Vagina (tissue), 2 donors: ENCODE measurements around the gene USH1G. TPM values are rescaled to one million over a fixed set of nuclear protein-coding genes. Genes with fewer than 3 reads are reported as not detected.

Source experiments
- DNase-seq, 2 donors: peaks; one replicate each; pipeline ENCODE4 v3.0.0-alpha.2; 2017; ENCODE audit errors: extremely low spot score in 2 of 2
- H3K27ac ChIP-seq: fragments of 200-600 bp; sonication (generic); one replicate; pipeline ENCODE4 v1.5.1; 2019
- H3K27me3 ChIP-seq: fragments of 200-600 bp; sonication (generic); one replicate; pipeline ENCODE4 v1.5.1; 2019
- H3K36me3 ChIP-seq, 2 donors: fragments of 200-600 bp; sonication (generic); one replicate each; pipeline ENCODE4 v1.5.1; 2017 to 2019
- H3K4me1 ChIP-seq: fragments of 200-600 bp; sonication (generic); one replicate; pipeline ENCODE4 v1.5.1; 2019
- H3K4me3 ChIP-seq, 2 donors: fragments of 200-600 bp; sonication (generic); 1 replicate in 1 of 2; 2 replicates in 1 of 2; pipeline ENCODE4 v1.5.1; 2016 to 2019
- H3K9me3 ChIP-seq: fragments of 200-600 bp; sonication (generic); one replicate; pipeline ENCODE4 v1.5.1; 2019
- CTCF ChIP-seq, 3 experiments: fragments of 450-650 bp in 2 of 3; fragments of 200-600 bp in 1 of 3; sonication (generic) in 1 of 3; IDR thresholded peaks; one replicate each; pipeline ENCODE4 v1.5.1; 2017 to 2019; ENCODE audit warnings: antibody characterized with exemption in 3 of 3, mild to moderate bottlenecking in 2 of 3, moderate library complexity in 2 of 3
- POLR2A ChIP-seq, 2 donors: fragments of 450-650 bp; IDR thresholded peaks; one replicate each; pipeline ENCODE4 v1.6.1; 2017; ENCODE audit warnings: antibody characterized with exemption in 2 of 2, mild to moderate bottlenecking in 2 of 2, moderate library complexity in 2 of 2
- POLR2AphosphoS5 ChIP-seq, 2 donors: sonication (generic); formaldehyde crosslinking; IDR thresholded peaks; one replicate each; pipeline ENCODE4 v1.9.0; 2017; ENCODE audit warnings: antibody characterized with exemption in 2 of 2, mild to moderate bottlenecking in 2 of 2, low read depth in 1 of 2; ENCODE audit not compliant: insufficient read depth in 1 of 2
- intact Hi-C: fragments of 100-400 bp; cut with DNase I; formaldehyde crosslinking; loops from one replicate; pipeline ENCODE4 v1.15.1; 2023
- total RNA-seq: library from RNA; depleted of rRNA; stranded (reverse); fragments of >200 nt; gene quantifications from one replicate; pipeline ENCODE4 v1.2.3, GENCODE V29; 2016

USH1G gene
- total RNA-seq, 1 donor from 2014 or later: 0.49 TPM

- H3K27me3 ChIP-seq: no peaks in the 10 kb centered on the region
- no peak for TF ChIP-seq POLR2AphosphoS5 (IDR thresholded peaks at IDR 0.05; ENCODE audit: insufficient read depth in 1 of 2, low read depth in 1 of 2)
- no peak for TF ChIP-seq POLR2A (IDR thresholded peaks at IDR 0.05)
- TF ChIP-seq CTCF (IDR thresholded peaks at IDR 0.05): no peak
- H3K4me1 ChIP-seq: peaks cover 10% of the 10 kb centered on the region
- no peaks in the 10 kb centered on the region for H3K9me3 ChIP-seq
- DNase-seq: no peak
- H3K27ac ChIP-seq: no peak overlapping the region
- H3K4me3 ChIP-seq: no peak overlapping the region
- intact Hi-C loops: no loop called here
- H3K36me3 ChIP-seq: no peaks in the 10 kb centered on the region
Observed at GRCh38 chr17:74879308-74879707, 43.7 kb downstream of the USH1G start.

- intact Hi-C loops: no loop called here
Observed at GRCh38 chr17:74878658-74879057, 44.4 kb downstream of the USH1G start.

GRCh38 chr17:74877592-74878548 lies 45.2 kb downstream of the USH1G start:
- intact Hi-C loops: no loop called here
- no peaks in the 10 kb centered on the region for H3K36me3 ChIP-seq
- no peaks in the 10 kb centered on the region for H3K9me3 ChIP-seq
- peaks cover 16% of the 10 kb centered on the region for H3K4me1 ChIP-seq
- TF ChIP-seq POLR2AphosphoS5 (IDR thresholded peaks at IDR 0.05; ENCODE audit: insufficient read depth in 1 of 2, low read depth in 1 of 2) (no peak), POLR2A (IDR thresholded peaks at IDR 0.05) (no peak), CTCF (IDR thresholded peaks at IDR 0.05) (no peak)
- no peaks in the 10 kb centered on the region for H3K27me3 ChIP-seq
- no peak overlapping the region for H3K27ac ChIP-seq
- no peak overlapping the region for H3K4me3 ChIP-seq
- no peak for DNase-seq

More at GRCh38 chr17:74878658-74879057, 44.4 kb downstream of the USH1G start:
- Histone ChIP-seq H3K9me3 (no peaks in the 10 kb centered on the region), H3K4me1 (peaks cover 15% of the 10 kb centered on the region), H3K4me3 (no peak overlapping the region), H3K27ac (no peak overlapping the region), H3K27me3 (no peaks in the 10 kb centered on the region), H3K36me3 (no peaks in the 10 kb centered on the region)
- no peak for TF ChIP-seq POLR2A (IDR thresholded peaks at IDR 0.05)
- no peak for TF ChIP-seq CTCF (IDR thresholded peaks at IDR 0.05)
- no peak for TF ChIP-seq POLR2AphosphoS5 (IDR thresholded peaks at IDR 0.05; ENCODE audit: insufficient read depth in 1 of 2, low read depth in 1 of 2)
- no peak for DNase-seq

- H3K27ac ChIP-seq: no peak overlapping the region
- no peaks in the 10 kb centered on the region for H3K27me3 ChIP-seq
- no peaks in the 10 kb centered on the region for H3K9me3 ChIP-seq
- intact Hi-C loops: no loop called here
- no peak for DNase-seq
- H3K4me1 ChIP-seq: peaks cover 32% of the 10 kb centered on the region
- H3K4me3 ChIP-seq: no peak overlapping the region
- TF ChIP-seq POLR2AphosphoS5 (IDR thresholded peaks at IDR 0.05; ENCODE audit: insufficient read depth in 1 of 2, low read depth in 1 of 2) (no peak), CTCF (IDR thresholded peaks at IDR 0.05) (no peak), POLR2A (IDR thresholded peaks at IDR 0.05) (no peak)
- no peaks in the 10 kb centered on the region for H3K36me3 ChIP-seq
Observed at GRCh38 chr17:74875977-74876593, 47.0 kb downstream of the USH1G start.
